ENCODE measurements around the gene TTC24.

TTC24 gene

GRCh38 chr1:156579472-156579871 lies at the start of gene TTC24:
TSS of gene TTC24 (plus strand) at chr1:156579723. CDS start at chr1:156581365, 1,642 bp downstream.
- Mint-ChIP-seq H3K36me3 (ENCODE audit: low read depth) (no peaks in the 10 kb centered on the region), H3K4me3 (no peak within 1 kb of the TSS), H3K4me1 (ENCODE audit: low read depth) (peaks cover 38% of the 10 kb centered on the region), H3K27ac (no peak within 1 kb of the TSS), H3K9me3 (no peaks in the 10 kb centered on the region), H3K27me3 (no peaks in the 10 kb centered on the region)

GRCh38 chr1:156530006-156530405 lies 49.5 kb upstream of the TTC24 start:
- H3K27ac Mint-ChIP-seq = no peak overlapping the region
- H3K9me3 Mint-ChIP-seq = no peaks in the 10 kb centered on the region
- H3K27me3 Mint-ChIP-seq = no peaks in the 10 kb centered on the region
- peaks cover 28% of the 10 kb centered on the region for H3K4me1 Mint-ChIP-seq (ENCODE audit: low read depth)
- H3K36me3 Mint-ChIP-seq (ENCODE audit: low read depth) = peaks cover 5% of the 10 kb centered on the region
- no peak overlapping the region for H3K4me3 Mint-ChIP-seq

GRCh38 chr1:156532374-156532773 lies 47.1 kb upstream of the TTC24 start:
- Mint-ChIP-seq H3K9me3 (no peaks in the 10 kb centered on the region), H3K36me3 (ENCODE audit: low read depth) (no peaks in the 10 kb centered on the region), H3K4me3 (no peak overlapping the region), H3K4me1 (ENCODE audit: low read depth) (peaks cover 12% of the 10 kb centered on the region), H3K27ac (no peak overlapping the region), H3K27me3 (no peaks in the 10 kb centered on the region)

GRCh38 chr1:156533568-156534220 lies 45.8 kb upstream of the TTC24 start:
- no peak overlapping the region for H3K4me3 Mint-ChIP-seq
- H3K9me3 Mint-ChIP-seq = no peaks in the 10 kb centered on the region
- no peaks in the 10 kb centered on the region for H3K36me3 Mint-ChIP-seq (ENCODE audit: low read depth)
- no peaks in the 10 kb centered on the region for H3K4me1 Mint-ChIP-seq (ENCODE audit: low read depth)
- H3K27ac Mint-ChIP-seq = no peak overlapping the region
- no peaks in the 10 kb centered on the region for H3K27me3 Mint-ChIP-seq

- H3K4me1 Mint-ChIP-seq (ENCODE audit: low read depth) = no peaks in the 10 kb centered on the region
- H3K36me3 Mint-ChIP-seq (ENCODE audit: low read depth) = no peaks in the 10 kb centered on the region
- H3K27ac Mint-ChIP-seq = no peak overlapping the region
- no peaks in the 10 kb centered on the region for H3K9me3 Mint-ChIP-seq
- no peak overlapping the region for H3K4me3 Mint-ChIP-seq
- H3K27me3 Mint-ChIP-seq = no peaks in the 10 kb centered on the region
Observed at GRCh38 chr1:156534424-156535060, 45.0 kb upstream of the TTC24 start.

- Mint-ChIP-seq H3K4me3 (no peak overlapping the region), H3K36me3 (ENCODE audit: low read depth) (peaks cover 4% of the 10 kb centered on the region), H3K27ac (no peak overlapping the region), H3K9me3 (no peaks in the 10 kb centered on the region), H3K27me3 (no peaks in the 10 kb centered on the region), H3K4me1 (ENCODE audit: low read depth) (no peaks in the 10 kb centered on the region)
Observed at GRCh38 chr1:156537027-156537426, 42.5 kb upstream of the TTC24 start.

GRCh38 chr1:156538711-156539440 lies 40.6 kb upstream of the TTC24 start:
- Mint-ChIP-seq H3K36me3 (ENCODE audit: low read depth) (peaks cover 7% of the 10 kb centered on the region), H3K4me3 (no peak overlapping the region), H3K27ac (no peak overlapping the region), H3K9me3 (no peaks in the 10 kb centered on the region), H3K27me3 (no peaks in the 10 kb centered on the region), H3K4me1 (ENCODE audit: low read depth) (no peaks in the 10 kb centered on the region)

- H3K27ac Mint-ChIP-seq = no peak overlapping the region
- no peaks in the 10 kb centered on the region for H3K27me3 Mint-ChIP-seq
- no peak overlapping the region for H3K4me3 Mint-ChIP-seq
- H3K9me3 Mint-ChIP-seq = no peaks in the 10 kb centered on the region
- H3K36me3 Mint-ChIP-seq (ENCODE audit: low read depth) = peaks cover 7% of the 10 kb centered on the region
- no peaks in the 10 kb centered on the region for H3K4me1 Mint-ChIP-seq (ENCODE audit: low read depth)
Observed at GRCh38 chr1:156539818-156540355, 39.6 kb upstream of the TTC24 start.

GRCh38 chr1:156540955-156541354 lies 38.6 kb upstream of the TTC24 start:
- Mint-ChIP-seq H3K27me3 (no peaks in the 10 kb centered on the region), H3K9me3 (no peaks in the 10 kb centered on the region), H3K4me1 (ENCODE audit: low read depth) (no peaks in the 10 kb centered on the region), H3K27ac (no peak overlapping the region), H3K36me3 (ENCODE audit: low read depth) (peaks cover 7% of the 10 kb centered on the region), H3K4me3 (no peak overlapping the region)

- Mint-ChIP-seq H3K36me3 (ENCODE audit: low read depth) (peaks cover 7% of the 10 kb centered on the region), H3K4me3 (no peak overlapping the region), H3K4me1 (ENCODE audit: low read depth) (no peaks in the 10 kb centered on the region), H3K27me3 (no peaks in the 10 kb centered on the region), H3K9me3 (no peaks in the 10 kb centered on the region), H3K27ac (no peak overlapping the region)
Observed at GRCh38 chr1:156543066-156543465, 36.5 kb upstream of the TTC24 start.

GRCh38 chr1:156544592-156545102 lies 34.9 kb upstream of the TTC24 start:
- Mint-ChIP-seq H3K27ac (no peak overlapping the region), H3K36me3 (ENCODE audit: low read depth) (peaks cover 7% of the 10 kb centered on the region), H3K9me3 (no peaks in the 10 kb centered on the region), H3K4me3 (no peak overlapping the region), H3K4me1 (ENCODE audit: low read depth) (no peaks in the 10 kb centered on the region), H3K27me3 (no peaks in the 10 kb centered on the region)

- Mint-ChIP-seq H3K27ac (no peak overlapping the region), H3K4me1 (ENCODE audit: low read depth) (peaks cover 1% of the 10 kb centered on the region), H3K4me3 (no peak overlapping the region), H3K27me3 (no peaks in the 10 kb centered on the region), H3K9me3 (no peaks in the 10 kb centered on the region), H3K36me3 (ENCODE audit: low read depth) (peaks cover 7% of the 10 kb centered on the region)
Observed at GRCh38 chr1:156546267-156546666, 33.3 kb upstream of the TTC24 start.

GRCh38 chr1:156547434-156547833 lies 32.1 kb upstream of the TTC24 start:
- H3K27me3 Mint-ChIP-seq = no peaks in the 10 kb centered on the region
- H3K36me3 Mint-ChIP-seq (ENCODE audit: low read depth) = peaks cover 4% of the 10 kb centered on the region
- H3K4me1 Mint-ChIP-seq (ENCODE audit: low read depth) = peaks cover 8% of the 10 kb centered on the region
- no peaks in the 10 kb centered on the region for H3K9me3 Mint-ChIP-seq
- H3K27ac Mint-ChIP-seq = no peak overlapping the region
- no peak overlapping the region for H3K4me3 Mint-ChIP-seq

- Mint-ChIP-seq H3K36me3 (ENCODE audit: low read depth) (peaks cover 3% of the 10 kb centered on the region), H3K4me3 (no peak overlapping the region), H3K27ac (no peak overlapping the region), H3K4me1 (ENCODE audit: low read depth) (peaks cover 10% of the 10 kb centered on the region), H3K27me3 (no peaks in the 10 kb centered on the region), H3K9me3 (no peaks in the 10 kb centered on the region)
Observed at GRCh38 chr1:156547982-156548381, 31.5 kb upstream of the TTC24 start.

GRCh38 chr1:156549390-156549789 lies 30.1 kb upstream of the TTC24 start:
- peaks cover 14% of the 10 kb centered on the region for H3K4me1 Mint-ChIP-seq (ENCODE audit: low read depth)
- H3K27me3 Mint-ChIP-seq = no peaks in the 10 kb centered on the region
- H3K9me3 Mint-ChIP-seq = no peaks in the 10 kb centered on the region
- no peak overlapping the region for H3K27ac Mint-ChIP-seq
- no peak overlapping the region for H3K4me3 Mint-ChIP-seq
- no peaks in the 10 kb centered on the region for H3K36me3 Mint-ChIP-seq (ENCODE audit: low read depth)
